ENCODE data around the gene EGLN3. TPM values are rescaled to one million over a fixed set of nuclear protein-coding genes. Genes with fewer than 3 reads are reported as not detected.

EGLN3 gene
- total RNA-seq, 6 donors from 2014 or later: 2.9 to 12.6 (median 8.5) TPM

- Histone ChIP-seq H3K27ac (no peak overlapping the region), H3K36me3 (no peaks in the 10 kb centered on the region), H3K9me3 (no peaks in the 10 kb centered on the region), H3K4me1 (peaks cover 3 to 7% (median 6%) of the 10 kb centered on the region in 4 donors), H3K27me3 (peaks cover 0 to 6% (median 0%) of the 10 kb centered on the region in 4 donors), H3K4me3 (no peak overlapping the region)
- ATAC-seq (ENCODE audit: low FRiP score in 2 of 2) (no peak), DNase-seq (no peak)
- TF ChIP-seq CTCF (IDR thresholded peaks at IDR 0.05) (no peak), POLR2A (IDR thresholded peaks at IDR 0.05) (no peak), EP300 (IDR thresholded peaks at IDR 0.05) (no peak), POLR2AphosphoS5 (IDR thresholded peaks at IDR 0.05) (no peak)
- WGBS, 2 donors: 89 to 91% methylated on average over 4 of the region's 4 CpGs
These were observed 5.4 kb downstream of the EGLN3 start for GRCh38 chr14:33945210-33946088.

- no peak overlapping the region for H3K27ac ChIP-seq
- DNase-seq: no peak
- H3K4me3 ChIP-seq: no peak overlapping the region
- H3K36me3 ChIP-seq: no peaks in the 10 kb centered on the region
- TF ChIP-seq POLR2A (IDR thresholded peaks at IDR 0.05) (no peak), CTCF (IDR thresholded peaks at IDR 0.05) (no peak), POLR2AphosphoS5 (IDR thresholded peaks at IDR 0.05) (no peak)
- ATAC-seq (ENCODE audit: low FRiP score in 2 of 2): no peak
- no peaks in the 10 kb centered on the region for H3K9me3 ChIP-seq
- WGBS, 2 donors: 58 to 62% methylated on average over 8 of the region's 8 CpGs
- H3K4me1 ChIP-seq: peaks cover 0 to 6% (median 6%) of the 10 kb centered on the region in 4 donors
- no peaks in the 10 kb centered on the region for H3K27me3 ChIP-seq
These were observed 7.6 kb downstream of the EGLN3 start for GRCh38 chr14:33943096-33943883.

- Histone ChIP-seq H3K27me3 (no peaks in the 10 kb centered on the region), H3K4me1 (peaks cover 5 to 11% (median 8%) of the 10 kb centered on the region in 4 donors), H3K27ac (no peak overlapping the region), H3K36me3 (no peaks in the 10 kb centered on the region), H3K9me3 (no peaks in the 10 kb centered on the region), H3K4me3 (no peak overlapping the region)
- WGBS, 2 donors: 57 to 74% methylated on average over 3 of the region's 3 CpGs
- ATAC-seq (ENCODE audit: low FRiP score in 2 of 2): no peak
- no peak for DNase-seq
- no peak for TF ChIP-seq POLR2AphosphoS5 (IDR thresholded peaks at IDR 0.05)
- no peak for TF ChIP-seq EP300 (IDR thresholded peaks at IDR 0.05)
These were observed 9.2 kb downstream of the EGLN3 start for GRCh38 chr14:33941718-33942117.

- Histone ChIP-seq H3K27ac (no peak overlapping the region), H3K9me3 (no peaks in the 10 kb centered on the region), H3K36me3 (no peaks in the 10 kb centered on the region), H3K4me3 (no peak overlapping the region), H3K4me1 (peaks cover 5 to 11% (median 8%) of the 10 kb centered on the region in 4 donors), H3K27me3 (no peaks in the 10 kb centered on the region)
- DNase-seq (no peak), ATAC-seq (ENCODE audit: low FRiP score in 2 of 2) (no peak)
- TF ChIP-seq EP300 (IDR thresholded peaks at IDR 0.05): no peak
- TF ChIP-seq POLR2AphosphoS5 (IDR thresholded peaks at IDR 0.05): no peak
- no peak for TF ChIP-seq CTCF (IDR thresholded peaks at IDR 0.05)
- no peak for TF ChIP-seq POLR2A (IDR thresholded peaks at IDR 0.05)
- 59 to 64% methylated on average over 5 of the region's 5 CpGs for WGBS, 2 donors
These were observed 10.3 kb downstream of the EGLN3 start for GRCh38 chr14:33940561-33941011.

All from upper lobe of left lung (tissue), 6 donors.